ENCODE results near the gene OMG. TPM values are rescaled to one million over a fixed set of nuclear protein-coding genes. Genes with fewer than 3 reads are reported as not detected.

Gene OMG
- total and polyA plus RNA-seq, 2 donors (not counting 3 experiments of a cell fraction or from before 2014, with no cell fraction given): 0.86 TPM; not detected in 1

DNA sequence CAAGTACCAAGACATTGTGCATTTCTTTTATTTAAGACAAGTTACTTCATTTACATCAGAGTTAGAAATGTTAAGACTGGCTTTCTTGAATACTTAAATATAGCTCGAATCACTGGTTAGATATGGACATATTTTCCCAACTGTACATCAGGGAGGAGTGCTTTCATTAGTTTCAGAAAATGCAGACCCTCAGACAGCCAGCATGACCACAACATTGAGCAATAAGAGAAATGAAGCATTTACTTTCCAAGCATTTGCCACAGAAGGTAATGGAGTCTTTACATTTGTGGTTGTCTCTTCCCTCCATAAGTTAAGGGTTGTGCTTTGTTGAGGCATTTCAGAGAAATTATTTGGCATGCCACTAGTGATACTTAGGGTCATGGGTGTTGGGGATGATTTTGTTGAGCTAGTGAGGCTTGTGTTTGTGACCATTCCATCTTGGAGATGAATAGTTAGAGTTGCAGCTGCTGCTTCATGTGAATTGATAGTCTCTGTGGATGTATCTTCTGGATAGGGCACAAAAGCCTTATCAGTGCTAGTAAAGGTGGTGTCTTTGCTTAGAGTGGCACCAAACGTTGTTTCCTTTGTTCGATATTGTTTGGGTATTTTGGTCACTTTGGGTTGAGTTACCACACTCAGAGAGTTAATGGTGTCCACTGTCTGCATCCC lies 2.1 kb downstream of the OMG start:
- TF ChIP-seq MYC (IDR thresholded peaks at IDR 0.05; ENCODE audit: low read depth, low read length): no peak
- TF ChIP-seq EZH2 (IDR thresholded peaks at IDR 0.05; ENCODE audit: borderline replicate concordance, low read depth, low read length, severe bottlenecking): no peak
- TF ChIP-seq POLR2A (IDR thresholded peaks at IDR 0.05; ENCODE audit: low read depth, low read length): no peak
- no peak for TF ChIP-seq POLR2AphosphoS5 (IDR thresholded peaks at IDR 0.05; ENCODE audit: insufficient read depth, low read depth, low read length)
- TF ChIP-seq, protein P1, sequence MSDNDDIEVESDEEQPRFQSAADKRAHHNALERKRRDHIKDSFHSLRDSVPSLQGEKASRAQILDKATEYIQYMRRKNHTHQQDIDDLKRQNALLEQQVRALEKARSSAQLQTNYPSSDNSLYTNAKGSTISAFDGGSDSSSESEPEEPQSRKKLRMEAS (IDR thresholded peaks at IDR 0.05; ENCODE audit: insufficient read depth, insufficient read length): no peak
- no peak for TF ChIP-seq FOS (IDR thresholded peaks at IDR 0.05; ENCODE audit: borderline replicate concordance, insufficient read depth, low read length)
- no peak for TF ChIP-seq GATA2 (IDR thresholded peaks at IDR 0.05; ENCODE audit: insufficient read depth, insufficient read length, low read depth, low read length)
- no peak for TF ChIP-seq CTCF (IDR thresholded peaks at IDR 0.05; ENCODE audit: extremely low read depth in 1 of 2, insufficient read depth in 1 of 2, low read depth in 1 of 2, low read length in 2 of 2)
- TF ChIP-seq JUN (IDR thresholded peaks at IDR 0.05; ENCODE audit: borderline replicate concordance, insufficient read depth, insufficient read length, low read depth): no peak
- Histone ChIP-seq H3K9me3 (replicated peaks; ENCODE audit: control insufficient read depth, insufficient read depth, low read length) (no peaks in the 10 kb centered on the region), H3K4me2 (ENCODE audit: insufficient read depth, low read length) (no peak overlapping the region), H3K27ac (ENCODE audit: insufficient read depth, low read depth, low read length) (no peak overlapping the region), H3K4me3 (replicated peaks in 1 of 3; ENCODE audit: insufficient read depth in 1 of 3, low read depth in 1 of 3, low read length in 3 of 3) (no peak overlapping the region), H3K79me2 (ENCODE audit: control insufficient read depth, insufficient read depth, low read length) (no peaks in the 10 kb centered on the region), H4K20me1 (replicated peaks; ENCODE audit: control insufficient read depth, extremely low read depth, insufficient read depth, low read length) (no peaks in the 10 kb centered on the region), H3K9ac (replicated peaks; ENCODE audit: extremely low read depth, insufficient read depth, low read length) (no peak overlapping the region), H3K4me1 (ENCODE audit: control insufficient read depth, extremely low read depth, insufficient read depth, low read length) (no peaks in the 10 kb centered on the region), H3K9me1 (replicated peaks; ENCODE audit: control insufficient read depth, extremely low read depth, insufficient read depth, low read length) (no peaks in the 10 kb centered on the region), H3K27me3 (ENCODE audit: control insufficient read depth in 2 of 2, insufficient read depth in 2 of 2, low read length in 2 of 2) (no peaks in the 10 kb centered on the region), H2AFZ (ENCODE audit: low read depth, low read length) (no peak overlapping the region), H3K36me3 (ENCODE audit: control insufficient read depth in 2 of 2, extremely low read depth in 1 of 2, insufficient read depth in 2 of 2, low read length in 2 of 2) (no peaks in the 10 kb centered on the region)
- intact Hi-C loops (cut with micrococcal nuclease) (no loop called here), dilution Hi-C loops (cut with MboI; ENCODE audit: extremely low pct_ligation_motif_present, low sequenced_read_pairs) (no loop called here)
- no TSS peak for BruUV-seq (replicated peaks)
- FAIRE-seq (no peak), DNase-seq (ENCODE audit: low read depth, low spot score) (no peak)
- ChIA-PET POLR2A (no interaction called here), CTCF (no interaction called here)
